H1 (cell line): Measurements from ENCODE around the gene ACTG2. TPM values are rescaled to one million over a fixed set of nuclear protein-coding genes. Genes with fewer than 3 reads are reported as not detected.

Source experiments
- CTCF ChIA-PET: fragments of 300-600 bp; sonication (Branson Sonifier 250); formaldehyde crosslinking; loops from one replicate; lab custom pipeline; 2021; ENCODE audit not compliant: partially characterized antibody; lab: Charles Lee
- POLR2A ChIA-PET: fragments of 300-600 bp; sonication (Branson Sonifier 250); formaldehyde crosslinking; loops from one replicate; lab custom pipeline; 2021; ENCODE audit warnings: inconsistent platforms; ENCODE audit not compliant: partially characterized antibody; lab: Charles Lee
- DNase-seq, 2 experiments: peaks; one replicate each; pipeline versions ENCODE4 v3.0.0 to v3.0.0-alpha.2; 2010 to 2022; ENCODE audit warnings: low spot score in 2 of 2, low read depth in 1 of 2, mixed read lengths in 1 of 2
- FAIRE-seq: peaks from 2 replicates; lab custom pipeline; 2011; peaks lifted over from hg19 to GRCh38; lab: Jason Lieb, UNC
- H2AFZ ChIP-seq: 2 replicates; pipeline ENCODE4 v1.8.1; 2012; ENCODE audit warnings: low read length, inconsistent platforms
- H2AK5ac ChIP-seq: 2 replicates; pipeline ENCODE4 v1.6.1; 2013; ENCODE audit warnings: low read depth, low read length
- H2BK120ac ChIP-seq: replicated peaks from 2 replicates; pipeline ENCODE3; 2013; ENCODE audit warnings: low read depth, low read length, inconsistent platforms
- H2BK12ac ChIP-seq: 2 replicates; pipeline ENCODE4 v1.6.1; 2013; ENCODE audit warnings: low read depth, low read length
- H2BK15ac ChIP-seq: 2 replicates; pipeline ENCODE4 v1.6.1; 2013; ENCODE audit warnings: low read length
- H2BK20ac ChIP-seq: 2 replicates; pipeline ENCODE4 v1.6.1; 2013; ENCODE audit warnings: low read length
- H2BK5ac ChIP-seq: 2 replicates; pipeline ENCODE4 v1.6.1; 2013; ENCODE audit warnings: low read depth, low read length
- H3K14ac ChIP-seq: 2 replicates; pipeline ENCODE4 v1.6.1; 2013; ENCODE audit warnings: inconsistent platforms; ENCODE audit not compliant: insufficient read length
- H3K18ac ChIP-seq: 2 replicates; pipeline ENCODE4 v1.6.1; 2013; ENCODE audit warnings: low read length; ENCODE audit errors: extremely low read depth
- H3K23ac ChIP-seq: 2 replicates; pipeline ENCODE4 v1.6.1; 2013; ENCODE audit warnings: inconsistent platforms; ENCODE audit not compliant: insufficient read length
- H3K23me2 ChIP-seq: 2 replicates; pipeline ENCODE4 v1.6.1; 2013; ENCODE audit warnings: low read depth, low read length
- H3K27ac ChIP-seq: 2 replicates; pipeline ENCODE4 v1.6.1; 2011; ENCODE audit warnings: low read depth, low read length, inconsistent platforms
- H3K27me3 ChIP-seq, 4 experiments: replicated peaks in 1 of 4; 1 replicate in 1 of 4; 2 replicates in 3 of 4; pipeline versions ENCODE4 v1.6.1 to v1.8.1; 2011 to 2013; ENCODE audit warnings: low read length in 3 of 4, mild to moderate bottlenecking in 3 of 4, inconsistent platforms in 2 of 4, mixed read lengths in 2 of 4, moderate library complexity in 1 of 4; ENCODE audit not compliant: control insufficient read depth in 3 of 4, insufficient read depth in 3 of 4; ENCODE audit errors: extremely low read depth in 1 of 4
- H3K36me3 ChIP-seq, 4 experiments: 2 replicates each; pipeline versions ENCODE4 v1.6.1 to v1.8.1; 2011 to 2013; ENCODE audit warnings: mild to moderate bottlenecking in 4 of 4, low read length in 3 of 4, moderate library complexity in 2 of 4, control low read depth in 1 of 4, inconsistent platforms in 1 of 4; ENCODE audit not compliant: insufficient read depth in 4 of 4, control insufficient read depth in 2 of 4
- H3K4ac ChIP-seq: replicated peaks from 2 replicates; pipeline ENCODE3; 2013; ENCODE audit warnings: low read length, low read depth, mixed read lengths, inconsistent platforms; ENCODE audit not compliant: insufficient read length
- H3K4me1 ChIP-seq, 4 experiments: replicated peaks in 1 of 4; 1 replicate in 1 of 4; 2 replicates in 3 of 4; pipeline versions ENCODE4 v1.6.1 to v1.8.1; 2011 to 2013; ENCODE audit warnings: low read length in 3 of 4, inconsistent platforms in 2 of 4, mixed read lengths in 1 of 4; ENCODE audit not compliant: insufficient read depth in 4 of 4, control insufficient read depth in 3 of 4
- H3K4me2 ChIP-seq, 2 experiments: 2 replicates each; pipeline versions ENCODE4 v1.6.1 to v1.8.1; 2011 to 2013; ENCODE audit warnings: low read depth in 2 of 2, low read length in 2 of 2, control low read depth in 1 of 2, inconsistent platforms in 1 of 2, mild to moderate bottlenecking in 1 of 2; ENCODE audit not compliant: insufficient read depth in 1 of 2
- H3K4me3 ChIP-seq, 4 experiments: fragments of 200-600, 300-600 bp in 1 of 4; sonication (generic), shearing (Covaris generic), sonication (Bioruptor Twin) in 1 of 4; 2 replicates each; pipeline versions ENCODE4 v1.5.1 to v1.8.1; 2011 to 2016; ENCODE audit warnings: low read length in 4 of 4, low read depth in 3 of 4, control low read depth in 2 of 4, inconsistent platforms in 2 of 4, mild to moderate bottlenecking in 2 of 4, mixed read lengths in 1 of 4, moderate library complexity in 1 of 4; ENCODE audit not compliant: insufficient read depth in 2 of 4; ENCODE audit errors: extremely low read depth in 1 of 4
- H3K56ac ChIP-seq: replicated peaks from 2 replicates; pipeline ENCODE3; 2013; ENCODE audit warnings: low read depth, mild to moderate bottlenecking, mixed read lengths, low read length, inconsistent platforms; ENCODE audit not compliant: insufficient read length
- H3K79me1 ChIP-seq: 2 replicates; pipeline ENCODE4 v1.6.1; 2013; ENCODE audit warnings: low read depth, low read length, control low read depth
- H3K79me2 ChIP-seq, 2 experiments: 2 replicates each; pipeline versions ENCODE4 v1.6.1 to v1.8.1; 2012 to 2013; ENCODE audit warnings: low read length in 2 of 2, mild to moderate bottlenecking in 2 of 2, inconsistent platforms in 1 of 2; ENCODE audit not compliant: insufficient read depth in 2 of 2, control insufficient read depth in 1 of 2
- H3K9ac ChIP-seq, 4 experiments: replicated peaks in 1 of 4; 1 replicate in 1 of 4; 2 replicates in 3 of 4; pipeline versions ENCODE4 v1.6.1 to v1.8.1; 2011 to 2013; ENCODE audit warnings: low read depth in 3 of 4, low read length in 3 of 4, control low read depth in 2 of 4, mild to moderate bottlenecking in 2 of 4, moderate library complexity in 2 of 4, inconsistent platforms in 1 of 4; ENCODE audit errors: extremely low read depth in 1 of 4
- H3K9me3 ChIP-seq, 2 experiments: 2 replicates each; pipeline versions ENCODE4 v1.6.1 to v1.8.1; 2012 to 2013; ENCODE audit warnings: mild to moderate bottlenecking in 2 of 2, moderate library complexity in 2 of 2, control low read depth in 1 of 2, inconsistent platforms in 1 of 2, low read depth in 1 of 2, low read length in 1 of 2, mixed read lengths in 1 of 2; ENCODE audit not compliant: insufficient read depth in 2 of 2
- H4K20me1 ChIP-seq, 2 experiments: replicated peaks in 1 of 2; 2 replicates each; pipeline versions ENCODE3 to v1.8.1; 2011 to 2013; ENCODE audit warnings: inconsistent platforms in 2 of 2, low read length in 2 of 2, mild to moderate bottlenecking in 1 of 2; ENCODE audit not compliant: insufficient read depth in 2 of 2, control insufficient read depth in 1 of 2
- H4K5ac ChIP-seq: 2 replicates; pipeline ENCODE4 v1.6.1; 2013; ENCODE audit warnings: low read length, low read depth, mixed read lengths, inconsistent platforms; ENCODE audit not compliant: insufficient read length
- H4K8ac ChIP-seq: 2 replicates; pipeline ENCODE4 v1.8.0; 2013; ENCODE audit warnings: mild to moderate bottlenecking, moderate library complexity, low read length, inconsistent platforms; ENCODE audit not compliant: insufficient read depth; ENCODE audit errors: extremely low read depth
- H4K91ac ChIP-seq: replicated peaks from 2 replicates; pipeline ENCODE3; 2013; ENCODE audit warnings: low read length, mixed read lengths, inconsistent platforms; ENCODE audit not compliant: insufficient read length
- ATF3 ChIP-seq: IDR thresholded peaks from 2 replicates; pipeline ENCODE4 v1.6.1; 2011; ENCODE audit warnings: low read depth, mild to moderate bottlenecking, low read length; ENCODE audit not compliant: insufficient read depth
- BACH1 ChIP-seq: IDR thresholded peaks from 2 replicates; pipeline ENCODE4 v1.6.1; 2012; ENCODE audit warnings: low read length, improper control_type of control experiment
- CREB1 ChIP-seq: IDR thresholded peaks from 2 replicates; pipeline ENCODE4 v1.6.1; 2012; ENCODE audit warnings: inconsistent platforms
- EZH2 ChIP-seq: fragments of 200-600 bp; sonication (generic); IDR thresholded peaks from 2 replicates; pipeline ENCODE4 v1.7.1; 2012; ENCODE audit warnings: low read depth, mild to moderate bottlenecking, moderate library complexity, low read length, inconsistent platforms; ENCODE audit not compliant: severe bottlenecking
- KDM1A ChIP-seq: fragments of 200-600, 300-600 bp; sonication (generic); IDR thresholded peaks from 2 replicates; pipeline ENCODE4 v1.7.1; 2016; ENCODE audit warnings: mild to moderate bottlenecking, low read length, borderline replicate concordance
- PHF8 ChIP-seq: fragments of 200-600 bp; sonication (generic); conservative IDR thresholded peaks from 2 replicates; pipeline ENCODE4 v1.7.1; 2012; ENCODE audit warnings: low read depth, mild to moderate bottlenecking, inconsistent platforms, low read length, moderate library complexity
- SIX5 ChIP-seq: IDR thresholded peaks from 2 replicates; pipeline ENCODE4 v1.6.1; 2011; ENCODE audit warnings: mild to moderate bottlenecking, low read depth, low read length
- SP1 ChIP-seq: IDR thresholded peaks from 2 replicates; pipeline ENCODE4 v1.6.1; 2011; ENCODE audit warnings: low read depth, low read length
- SP2 ChIP-seq: IDR thresholded peaks from 2 replicates; pipeline ENCODE4 v1.6.1; 2012; ENCODE audit warnings: mild to moderate bottlenecking, low read length, inconsistent platforms
- SRF ChIP-seq: IDR thresholded peaks from 2 replicates; pipeline ENCODE4 v1.6.1; 2011; ENCODE audit warnings: mild to moderate bottlenecking, low read depth, low read length, moderate library complexity
- SUZ12 ChIP-seq: fragments of 200-600 bp; sonication (generic); IDR thresholded peaks from 2 replicates; pipeline ENCODE4 v1.6.1; 2012; ENCODE audit warnings: mild to moderate bottlenecking, inconsistent platforms, low read length, moderate library complexity, mixed read lengths
- TAF1 ChIP-seq: IDR thresholded peaks from 2 replicates; pipeline ENCODE4 v1.6.1; 2011; ENCODE audit warnings: mild to moderate bottlenecking, low read depth, low read length
- TAF7 ChIP-seq: optimal IDR thresholded peaks from 2 replicates; pipeline ENCODE3; 2011; ENCODE audit warnings: low read depth, mild to moderate bottlenecking, inconsistent platforms, low read length, moderate library complexity, borderline replicate concordance
- USF2 ChIP-seq: IDR thresholded peaks from 2 replicates; pipeline ENCODE4 v1.6.1; 2011; ENCODE audit warnings: low read length, improper control_type of control experiment
- WGBS, 2 experiments: shearing (Covaris generic) in 1 of 2; methylation state at CpG; one replicate each; pipeline versions ENCODE4 v1.1.6 to v1.1.7; 2013 to 2015; ENCODE audit warnings: low lambda C conversion rate in 2 of 2, mixed read lengths in 2 of 2, inconsistent platforms in 1 of 2, low coverage in 1 of 2, missing lambda C conversion rate in 1 of 2; ENCODE audit not compliant: insufficient replicate concordance in 2 of 2, insufficient coverage in 1 of 2, insufficient read length in 1 of 2; ENCODE audit errors: extremely low coverage in 1 of 2, missing lambda C conversion rate in 1 of 2; 5-methylcytosine and 5-hydroxymethylcytosine counted together
- polyA plus RNA-seq, 7 experiments: library from polyadenylated mRNA; depleted of rRNA in 3 of 7; stranded (reverse) in 5 of 7; unstranded in 2 of 7; fragments of >200 nt in 5 of 7; fragments of 200-250 nt in 2 of 7; gene quantifications; 1 replicate in 5 of 7; 2 replicates in 1 of 7; 4 replicates in 1 of 7; pipeline versions ENCODE4 v1.2.1 to v1.2.3, GENCODE V29; 2011 to 2013; ENCODE audit warnings: missing spikeins in 2 of 7, mixed read lengths in 2 of 7
- total RNA-seq: library from RNA; stranded (reverse); fragmentation: NEBNext Ultra II Directional; extraction: Animal tissue kit (Norgen Biotek cat#: 25700); gene quantifications from 2 replicates; pipeline ENCODE4 v1.2.1, GENCODE V29; 2021

Gene ACTG2
- total and polyA plus RNA-seq, 2 of the 8 experiments (the other 6 are each of a cell fraction or from before 2014, with no cell fraction given): 6.2 to 13.7 TPM

GRCh38 chr2:73904952-73905351 is 12.1 kb downstream of the ACTG2 start:
- Histone ChIP-seq H3K4ac (no peak overlapping the region), H4K8ac (no peak overlapping the region), H2BK120ac (no peak overlapping the region), H2AFZ (no peak overlapping the region), H3K23ac (no peak overlapping the region), H3K9me3 (no peaks in the 10 kb centered on the region), H3K36me3 (no peaks in the 10 kb centered on the region), H3K56ac (no peak overlapping the region), H2BK12ac (no peak overlapping the region), H3K4me2 (no peak overlapping the region), H2BK20ac (no peak overlapping the region), H2BK15ac (no peak overlapping the region), H2AK5ac (no peak overlapping the region), H4K5ac (no peak overlapping the region), H3K23me2 (no peaks in the 10 kb centered on the region; the same call in 1 of the 2 replicates), H4K91ac (no peak overlapping the region), H3K27ac (no peak overlapping the region), H3K18ac (no peak overlapping the region), H3K27me3 (no peaks in the 10 kb centered on the region), H3K79me2 (no peaks in the 10 kb centered on the region), H3K79me1 (no peaks in the 10 kb centered on the region), H2BK5ac (no peak overlapping the region), H3K4me3 (no peak overlapping the region), H4K20me1 (no peaks in the 10 kb centered on the region), H3K4me1 (peaks cover 0 to 5% (median under 1%) of the 10 kb centered on the region in 4 experiments; a peak in 2 of 7 replicates), H3K14ac (no peak overlapping the region), H3K9ac (no peak overlapping the region)
- ChIA-PET CTCF (interaction anchor here (0.6 kb wide), 1 partner anchor 16 kb away, joined by 3 read pairs; no protein-coding TSS in a partner anchor), POLR2A (no interaction called here)
- FAIRE-seq (no peak), DNase-seq (no peak)
- 80% methylated on average over 1 of the region's 1 CpG; no CpG with 5 or more reads in 1 of the 2 experiments for WGBS, 2 experiments
- TF ChIP-seq CREB1 (no peak), BACH1 (no peak), SUZ12 (no peak), SRF (no peak), SP1 (no peak), KDM1A (no peak), SP2 (no peak), ATF3 (no peak), PHF8 (no peak), TAF7 (no peak), USF2 (no peak), TAF1 (no peak), SIX5 (no peak), EZH2 (no peak)
